GM18502 (cell line): ENCODE data around the gene ATP1A4.

ENCODE experiments used
- ATAC-seq: cut with Tn5 transposase; IDR thresholded peaks from one replicate; pipeline ENCODE4 v1.9.1; 2021; ENCODE audit warnings: mild to moderate bottlenecking; ENCODE audit not compliant: unreplicated experiment, poor library complexity

Gene ATP1A4

GRCh38 chr1:160168609-160169369 lies 17.4 kb downstream of the ATP1A4 start:
- no peak for ATAC-seq

GRCh38 chr1:160169553-160170399 lies 18.4 kb downstream of the ATP1A4 start:
- ATAC-seq = peak; percentile 74

- no peak for ATAC-seq
Observed at GRCh38 chr1:160171354-160171753, 20.0 kb downstream of the ATP1A4 start.

GRCh38 chr1:160171980-160172379 lies 20.6 kb downstream of the ATP1A4 start:
- ATAC-seq = no peak

- no peak for ATAC-seq
Observed at GRCh38 chr1:160177231-160177630, 25.8 kb downstream of the ATP1A4 start.

DNA sequence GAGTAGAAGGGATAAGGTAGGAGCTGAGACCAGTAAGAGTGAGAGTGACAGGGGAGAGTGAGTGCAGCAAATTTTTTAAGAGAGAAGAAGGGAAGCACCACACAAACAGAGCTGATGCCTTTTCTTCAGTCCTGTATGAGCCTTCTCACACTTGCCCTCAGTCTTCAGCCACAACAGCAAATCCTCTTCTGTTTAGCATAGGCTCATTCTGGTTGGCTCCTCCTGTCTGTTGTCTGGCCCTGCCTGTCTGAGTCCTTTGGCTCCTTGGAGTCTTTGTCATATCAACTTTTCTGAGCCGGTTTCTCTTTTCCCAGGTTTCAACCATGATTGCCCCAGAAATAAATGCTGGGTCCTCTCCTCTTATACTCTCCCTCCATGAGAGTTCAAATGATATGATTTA lies 26.3 kb downstream of the ATP1A4 start:
- no peak for ATAC-seq

DNA sequence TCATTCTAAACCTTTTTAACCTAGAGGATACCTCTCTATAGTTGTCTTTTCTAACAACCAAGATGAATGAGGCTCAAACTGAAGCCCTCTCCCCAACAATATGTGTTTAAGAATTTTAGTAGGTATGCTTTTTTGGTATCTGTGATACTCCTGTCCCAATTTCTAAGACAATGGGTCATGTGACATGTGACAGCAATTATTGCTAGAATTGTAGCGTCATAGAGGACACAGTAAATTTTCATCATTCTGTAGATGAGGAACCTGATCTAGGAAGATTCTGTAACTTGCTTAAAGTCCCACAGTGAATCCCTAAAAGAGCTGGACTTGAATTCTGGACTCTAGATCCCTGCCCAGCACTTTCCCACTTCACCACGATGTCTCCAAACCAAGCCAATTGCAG lies 27.3 kb downstream of the ATP1A4 start:
- ATAC-seq = no peak

DNA sequence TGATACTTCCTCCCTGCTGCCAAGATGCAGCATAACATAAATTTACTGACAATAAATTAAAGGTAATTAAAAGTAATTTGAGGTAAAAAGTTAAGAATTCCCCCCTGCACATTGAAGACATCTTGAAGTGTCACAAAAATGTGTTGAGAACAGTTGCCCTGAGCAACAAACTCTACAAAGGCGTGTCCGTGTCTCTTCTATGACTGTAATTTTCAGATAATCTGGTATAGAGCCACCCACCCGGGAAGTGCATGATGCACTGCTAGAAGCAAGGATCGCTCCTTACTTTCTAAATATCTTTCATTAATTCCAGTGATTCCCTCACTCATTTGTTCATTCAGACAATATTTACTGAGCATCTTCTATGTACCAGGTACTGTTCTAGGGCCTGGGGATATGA lies 27.9 kb downstream of the ATP1A4 start:
- ATAC-seq = no peak

GRCh38 chr1:160186246-160186645 lies 34.8 kb downstream of the ATP1A4 start:
- ATAC-seq = no peak

DNA sequence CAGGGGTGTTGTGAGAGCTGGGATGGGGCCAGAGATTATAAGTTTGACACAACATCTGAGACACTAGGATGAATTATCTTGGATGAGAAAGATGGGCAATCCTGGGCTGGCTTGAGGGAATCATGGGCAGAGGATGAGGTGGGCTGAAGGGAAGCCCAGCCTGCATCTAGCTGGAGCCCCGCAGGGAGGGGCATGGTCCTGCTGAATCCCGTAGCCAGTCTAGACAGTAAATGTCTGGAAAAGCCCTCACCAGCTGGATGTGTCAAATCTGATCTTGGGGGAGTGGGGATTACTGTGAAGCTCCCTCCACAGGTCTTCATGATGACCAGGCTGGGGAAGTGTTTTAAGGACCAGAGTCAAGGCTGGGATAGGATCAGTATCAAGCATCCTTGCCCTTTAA lies 35.3 kb downstream of the ATP1A4 start:
- no peak for ATAC-seq

- ATAC-seq = no peak
Observed at GRCh38 chr1:160187407-160187806, 36.0 kb downstream of the ATP1A4 start.

DNA sequence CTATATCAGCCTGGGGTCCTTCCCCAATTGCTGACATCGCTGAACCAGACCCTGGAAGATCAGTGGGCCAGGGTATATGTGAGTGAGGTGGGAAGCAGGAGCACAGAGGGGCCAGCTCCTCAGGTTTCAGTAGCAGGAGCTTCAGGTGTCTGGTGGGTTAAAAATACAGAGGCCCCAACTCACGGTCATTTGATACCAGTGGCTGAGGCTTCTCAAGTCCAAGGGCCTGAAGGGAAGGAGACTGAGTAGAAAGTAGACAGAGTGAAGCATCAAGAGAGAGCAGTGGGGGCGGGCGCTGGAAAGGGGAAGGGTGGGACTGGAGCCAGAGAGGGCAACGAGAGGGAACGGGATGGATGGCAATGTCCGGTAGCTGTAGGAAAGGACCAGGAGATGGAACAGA lies 36.9 kb downstream of the ATP1A4 start:
- ATAC-seq = no peak

DNA sequence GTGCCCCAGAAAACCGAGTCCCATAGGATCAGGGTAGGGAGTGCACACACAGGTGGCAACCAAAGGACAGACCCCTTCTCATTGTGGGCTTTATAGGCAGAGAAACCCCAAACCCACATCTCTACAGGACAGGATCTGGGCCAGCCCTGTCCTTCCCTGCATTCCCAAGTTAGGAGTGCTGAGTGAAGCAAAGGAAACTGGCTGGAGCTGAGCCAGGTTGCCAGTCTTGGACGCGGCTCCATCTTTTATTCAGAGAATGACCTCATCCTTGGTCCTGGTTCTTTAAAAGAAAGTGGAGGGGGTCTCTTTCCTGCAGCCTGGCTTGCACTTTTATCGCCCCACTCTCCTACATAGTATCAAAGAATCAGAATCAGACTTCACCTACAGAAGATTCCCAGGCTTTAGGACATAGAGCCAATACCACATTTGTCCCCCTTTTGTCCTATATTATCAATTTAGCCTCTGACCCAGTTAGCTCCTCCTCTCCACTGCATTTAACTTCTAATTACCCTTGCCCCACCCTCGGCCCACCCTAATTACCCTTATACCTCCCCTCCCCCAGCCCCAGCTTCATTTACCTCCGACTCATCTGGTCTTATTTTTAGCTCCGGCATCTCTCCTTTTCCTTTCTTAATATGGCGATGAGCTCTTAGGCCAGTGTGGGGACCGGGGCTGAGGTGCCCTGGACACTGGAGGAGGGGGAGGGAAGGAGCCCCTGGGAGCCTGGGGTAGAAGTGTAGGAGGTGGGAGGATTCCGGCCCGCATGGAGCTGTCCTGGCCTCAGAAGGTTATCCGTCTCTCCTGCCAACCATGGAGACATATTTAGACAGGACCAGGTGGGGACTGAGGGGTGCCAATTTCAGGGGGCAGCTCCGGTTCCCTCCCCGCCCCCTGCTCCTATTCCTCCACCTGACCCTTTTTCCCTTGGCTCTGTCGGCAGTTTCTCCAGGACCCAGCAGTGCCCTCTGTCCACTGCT lies 38.5 kb downstream of the ATP1A4 start, which contains the start of gene CASQ1:
CASQ1 (plus strand) TSS at position 927 of the 977 bp plus-strand sequence. CDS start 177 bp downstream, outside the sequence.
- no peak for ATAC-seq

GRCh38 chr1:160191756-160192155 lies 40.4 kb downstream of the ATP1A4 start:
- ATAC-seq = no peak

DNA sequence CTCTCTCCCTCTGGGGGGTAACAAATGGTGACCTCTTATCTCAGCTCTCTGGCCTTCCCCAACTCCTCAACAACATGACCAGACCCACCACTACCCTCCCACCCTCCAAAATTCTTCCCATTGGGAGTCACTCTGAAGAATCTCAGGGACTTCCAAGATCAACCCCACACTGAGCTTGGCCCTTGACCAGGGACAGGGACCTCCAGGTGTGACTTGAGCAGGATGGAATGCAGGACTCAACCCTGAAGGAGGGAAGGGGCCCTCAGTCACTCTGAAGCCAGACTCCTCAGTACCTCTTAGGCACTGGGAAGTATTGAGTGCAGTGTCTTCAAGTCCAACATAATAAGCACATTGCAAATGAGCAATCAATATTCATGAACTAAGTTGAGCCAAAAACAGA lies 40.8 kb downstream of the ATP1A4 start:
- no peak for ATAC-seq

GRCh38 chr1:160193091-160193819 lies 41.9 kb downstream of the ATP1A4 start:
- ATAC-seq = peak; percentile 47

- no peak for ATAC-seq
Observed at GRCh38 chr1:160193832-160194736, 42.7 kb downstream of the ATP1A4 start.

GRCh38 chr1:160194737-160195059 lies 43.3 kb downstream of the ATP1A4 start:
- ATAC-seq = no peak

GRCh38 chr1:160196143-160196542 lies 44.7 kb downstream of the ATP1A4 start:
- no peak for ATAC-seq
